ENCODE results near the gene ZFP92.
"Not testable (repeated sequence)": the region's sequence is repeated elsewhere in the genome, so short reads cannot be mapped to it uniquely, and the experiment has no call there.

Gene ZFP92

GRCh38 chrX:153380691-153381090, 30.6 kb upstream of the ZFP92 start:
- Histone ChIP-seq H3K4me3 (ENCODE audit: severe bottlenecking) (no peak overlapping the region), H3K36me3 (ENCODE audit: low read depth) (no peaks in the 10 kb centered on the region), H3K27ac (ENCODE audit: poor library complexity, severe bottlenecking) (no peak overlapping the region), H3K9me3 (ENCODE audit: severe bottlenecking) (no peaks in the 10 kb centered on the region), H3K4me1 (ENCODE audit: insufficient read depth, poor library complexity, severe bottlenecking) (no peaks in the 10 kb centered on the region), H3K27me3 (ENCODE audit: insufficient read depth, poor library complexity, severe bottlenecking) (no peaks in the 10 kb centered on the region)
- ATAC-seq (ENCODE audit: low read depth) (no peak), DNase-seq (ENCODE audit: low spot score) (no peak)
- no peak for TF ChIP-seq CTCF (IDR thresholded peaks at IDR 0.05; ENCODE audit: poor library complexity, severe bottlenecking)

GRCh38 chrX:153381684-153382532, 29.4 kb upstream of the ZFP92 start:
- no peak for TF ChIP-seq CTCF (IDR thresholded peaks at IDR 0.05; ENCODE audit: poor library complexity, severe bottlenecking)
- Histone ChIP-seq H3K36me3 (ENCODE audit: low read depth) (no peaks in the 10 kb centered on the region), H3K9me3 (ENCODE audit: severe bottlenecking) (no peaks in the 10 kb centered on the region), H3K4me3 (ENCODE audit: severe bottlenecking) (no peak overlapping the region), H3K27ac (ENCODE audit: poor library complexity, severe bottlenecking) (no peak overlapping the region), H3K4me1 (ENCODE audit: insufficient read depth, poor library complexity, severe bottlenecking) (no peaks in the 10 kb centered on the region), H3K27me3 (ENCODE audit: insufficient read depth, poor library complexity, severe bottlenecking) (no peaks in the 10 kb centered on the region)
- no peak for DNase-seq (ENCODE audit: low spot score)
- peak; percentile 78 for ATAC-seq (ENCODE audit: low read depth)

GRCh38 chrX:153382563-153383482, 28.4 kb upstream of the ZFP92 start:
- Histone ChIP-seq H3K9me3 (ENCODE audit: severe bottlenecking) (no peaks in the 10 kb centered on the region), H3K27ac (ENCODE audit: poor library complexity, severe bottlenecking) (no peak overlapping the region)
- no peak for TF ChIP-seq CTCF (IDR thresholded peaks at IDR 0.05; ENCODE audit: poor library complexity, severe bottlenecking)

GRCh38 chrX:153384390-153384789, 26.9 kb upstream of the ZFP92 start:
- ATAC-seq (ENCODE audit: low read depth), result no peak
- no peaks in the 10 kb centered on the region for H3K27me3 ChIP-seq (ENCODE audit: insufficient read depth, poor library complexity, severe bottlenecking)
- no peak for TF ChIP-seq CTCF (IDR thresholded peaks at IDR 0.05; ENCODE audit: poor library complexity, severe bottlenecking)
- no peak for DNase-seq (ENCODE audit: low spot score)
- no peaks in the 10 kb centered on the region for H3K4me1 ChIP-seq (ENCODE audit: insufficient read depth, poor library complexity, severe bottlenecking)
- no peaks in the 10 kb centered on the region for H3K9me3 ChIP-seq (ENCODE audit: severe bottlenecking)
- no peaks in the 10 kb centered on the region for H3K36me3 ChIP-seq (ENCODE audit: low read depth)
- no peak overlapping the region for H3K4me3 ChIP-seq (ENCODE audit: severe bottlenecking)
- no peak overlapping the region for H3K27ac ChIP-seq (ENCODE audit: poor library complexity, severe bottlenecking)

More at GRCh38 chrX:153382563-153383482, 28.4 kb upstream of the ZFP92 start:
- Histone ChIP-seq H3K27me3 (ENCODE audit: insufficient read depth, poor library complexity, severe bottlenecking) (no peaks in the 10 kb centered on the region), H3K36me3 (ENCODE audit: low read depth) (no peaks in the 10 kb centered on the region), H3K4me3 (ENCODE audit: severe bottlenecking) (no peak overlapping the region), H3K4me1 (ENCODE audit: insufficient read depth, poor library complexity, severe bottlenecking) (no peaks in the 10 kb centered on the region)
- ATAC-seq (ENCODE audit: low read depth) (no peak), DNase-seq (ENCODE audit: low spot score) (no peak)

GRCh38 chrX:153384973-153385372, 26.3 kb upstream of the ZFP92 start:
- not testable (repeated sequence) for H3K36me3 ChIP-seq (ENCODE audit: low read depth); H3K27ac ChIP-seq (ENCODE audit: poor library complexity, severe bottlenecking); H3K4me1 ChIP-seq (ENCODE audit: insufficient read depth, poor library complexity, severe bottlenecking); H3K4me3 ChIP-seq (ENCODE audit: severe bottlenecking); DNase-seq (ENCODE audit: low spot score); H3K27me3 ChIP-seq (ENCODE audit: insufficient read depth, poor library complexity, severe bottlenecking); H3K9me3 ChIP-seq (ENCODE audit: severe bottlenecking); ATAC-seq (ENCODE audit: low read depth)
